ENCODE results near the gene PHRF1.

The PHRF1 gene

GRCh38 chr11:538431-539051 lies 37.7 kb upstream of the PHRF1 start:
- no peak overlapping the region for H3K27ac ChIP-seq
- no peaks in the 10 kb centered on the region for H3K27me3 ChIP-seq (replicated peaks)
- TF ChIP-seq CTCF (IDR thresholded peaks at IDR 0.05; ENCODE audit: low read depth, low read length, missing control alignments): no peak
- in situ Hi-C loops (cut with HindIII; ENCODE audit: low pct_ligation_motif_present, low sequenced_read_pairs): no loop called here
- no peak overlapping the region for H3K4me3 ChIP-seq (ENCODE audit: low read depth, low read length)
- DNase-seq: no peak
- H3K36me3 ChIP-seq (replicated peaks): peaks cover 3% of the 10 kb centered on the region

- Histone ChIP-seq H3K36me3 (replicated peaks) (no peaks in the 10 kb centered on the region), H3K4me3 (ENCODE audit: low read depth, low read length) (no peak overlapping the region), H3K27me3 (replicated peaks) (no peaks in the 10 kb centered on the region), H3K27ac (no peak overlapping the region)
- TF ChIP-seq CTCF (IDR thresholded peaks at IDR 0.05; ENCODE audit: low read depth, low read length, missing control alignments): no peak
- in situ Hi-C loops (cut with HindIII; ENCODE audit: low pct_ligation_motif_present, low sequenced_read_pairs): no loop called here
- no peak for DNase-seq
Observed at GRCh38 chr11:539971-540481, 36.2 kb upstream of the PHRF1 start.

- in situ Hi-C loops (cut with HindIII; ENCODE audit: low pct_ligation_motif_present, low sequenced_read_pairs): no loop called here
- H3K4me3 ChIP-seq (ENCODE audit: low read depth, low read length): no peak overlapping the region
Observed at GRCh38 chr11:540583-541432, 35.5 kb upstream of the PHRF1 start.

GRCh38 chr11:541433-541885 lies 34.8 kb upstream of the PHRF1 start:
- Histone ChIP-seq H3K27me3 (replicated peaks) (no peaks in the 10 kb centered on the region), H3K4me3 (ENCODE audit: low read depth, low read length) (no peak overlapping the region), H3K27ac (no peak overlapping the region), H3K36me3 (replicated peaks) (no peaks in the 10 kb centered on the region)
- no peak for DNase-seq
- in situ Hi-C loops (cut with HindIII; ENCODE audit: low pct_ligation_motif_present, low sequenced_read_pairs): no loop called here
- no peak for TF ChIP-seq CTCF (IDR thresholded peaks at IDR 0.05; ENCODE audit: low read depth, low read length, missing control alignments)

More at GRCh38 chr11:540583-541432, 35.5 kb upstream of the PHRF1 start:
- no peak for DNase-seq
- no peak for TF ChIP-seq CTCF (IDR thresholded peaks at IDR 0.05; ENCODE audit: low read depth, low read length, missing control alignments)
- H3K36me3 ChIP-seq (replicated peaks): no peaks in the 10 kb centered on the region
- no peaks in the 10 kb centered on the region for H3K27me3 ChIP-seq (replicated peaks)
- no peak overlapping the region for H3K27ac ChIP-seq

- Histone ChIP-seq H3K27me3 (replicated peaks) (no peaks in the 10 kb centered on the region), H3K4me3 (ENCODE audit: low read depth, low read length) (no peak overlapping the region), H3K27ac (no peak overlapping the region), H3K36me3 (replicated peaks) (no peaks in the 10 kb centered on the region)
- no peak for DNase-seq
- TF ChIP-seq CTCF (IDR thresholded peaks at IDR 0.05; ENCODE audit: low read depth, low read length, missing control alignments): no peak
- in situ Hi-C loops (cut with HindIII; ENCODE audit: low pct_ligation_motif_present, low sequenced_read_pairs): no loop called here
Observed at GRCh38 chr11:544817-545166, 31.5 kb upstream of the PHRF1 start.
